Loucy (cell line): Measurements from ENCODE around the gene ASIC4.

ENCODE experiments used
- EZH2phosphoT487 ChIP-seq: fragments of 200-600 bp; IDR thresholded peaks from 2 replicates; pipeline ENCODE4 v1.6.1; 2018; ENCODE audit warnings: antibody characterized with exemption, mild to moderate bottlenecking, moderate library complexity, borderline replicate concordance
- TF ChIP-seq, protein P1 (sequence below): fragments of 200-600 bp; sonication (generic); conservative IDR thresholded peaks from 2 replicates; pipeline ENCODE4 v1.5.1; 2014; ENCODE audit warnings: mild to moderate bottlenecking, antibody characterized with exemption, low read length

DNA sequence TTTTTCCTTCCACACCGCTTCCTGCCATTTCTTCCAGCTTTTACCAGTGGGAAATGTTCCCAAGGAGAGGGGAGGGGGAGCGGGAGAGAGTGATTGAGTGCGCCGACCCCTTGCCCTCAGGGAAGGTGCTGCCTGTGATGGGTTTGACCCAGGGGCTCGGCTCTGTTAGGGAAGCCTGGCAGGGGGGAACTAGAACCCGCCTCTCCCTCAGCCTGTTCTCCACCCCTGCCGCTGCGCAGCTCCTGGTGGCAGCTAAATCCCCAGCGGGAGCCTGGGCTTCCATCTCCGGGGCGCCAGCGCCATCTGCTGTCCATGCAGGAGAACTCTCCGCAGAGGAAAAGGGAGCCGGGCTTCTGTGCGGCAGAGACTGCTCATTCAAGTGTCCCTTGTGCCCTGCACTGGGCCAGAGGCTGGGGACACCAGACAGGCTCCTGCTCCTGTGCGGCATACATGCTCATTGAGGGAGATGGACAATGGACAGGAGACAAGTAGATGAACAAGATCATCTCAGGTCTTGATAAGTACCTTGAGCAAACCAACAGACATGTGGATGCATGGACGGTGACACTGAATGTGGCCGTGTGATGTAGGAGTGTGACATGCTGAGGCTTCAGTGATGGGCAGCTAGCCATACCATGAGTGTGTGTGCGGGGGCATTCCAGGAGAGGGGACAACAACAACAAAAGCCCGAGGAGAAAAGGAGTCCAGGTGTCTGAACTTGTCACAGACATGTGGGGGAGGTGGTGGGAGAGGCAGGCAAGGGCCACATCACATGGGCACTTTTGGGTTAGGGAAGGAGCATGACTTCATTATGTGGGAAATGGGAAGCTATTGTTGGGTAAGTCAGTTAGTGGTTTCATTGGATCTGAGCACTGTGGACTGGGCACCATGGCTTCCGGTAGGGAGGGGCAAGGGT is 16.0 kb downstream of the ASIC4 start:
- TF ChIP-seq, protein P1, sequence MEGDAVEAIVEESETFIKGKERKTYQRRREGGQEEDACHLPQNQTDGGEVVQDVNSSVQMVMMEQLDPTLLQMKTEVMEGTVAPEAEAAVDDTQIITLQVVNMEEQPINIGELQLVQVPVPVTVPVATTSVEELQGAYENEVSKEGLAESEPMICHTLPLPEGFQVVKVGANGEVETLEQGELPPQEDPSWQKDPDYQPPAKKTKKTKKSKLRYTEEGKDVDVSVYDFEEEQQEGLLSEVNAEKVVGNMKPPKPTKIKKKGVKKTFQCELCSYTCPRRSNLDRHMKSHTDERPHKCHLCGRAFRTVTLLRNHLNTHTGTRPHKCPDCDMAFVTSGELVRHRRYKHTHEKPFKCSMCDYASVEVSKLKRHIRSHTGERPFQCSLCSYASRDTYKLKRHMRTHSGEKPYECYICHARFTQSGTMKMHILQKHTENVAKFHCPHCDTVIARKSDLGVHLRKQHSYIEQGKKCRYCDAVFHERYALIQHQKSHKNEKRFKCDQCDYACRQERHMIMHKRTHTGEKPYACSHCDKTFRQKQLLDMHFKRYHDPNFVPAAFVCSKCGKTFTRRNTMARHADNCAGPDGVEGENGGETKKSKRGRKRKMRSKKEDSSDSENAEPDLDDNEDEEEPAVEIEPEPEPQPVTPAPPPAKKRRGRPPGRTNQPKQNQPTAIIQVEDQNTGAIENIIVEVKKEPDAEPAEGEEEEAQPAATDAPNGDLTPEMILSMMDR, result peak; percentile 92
- TF ChIP-seq EZH2phosphoT487, result no peak
